Measurements from ENCODE around the gene PATL2. TPM values are rescaled to one million over a fixed set of nuclear protein-coding genes. Genes with fewer than 3 reads are reported as not detected.

Gene PATL2
- total RNA-seq, 1 experiment from 2014 or later = 0.49 TPM

GRCh38 chr15:44670087-44670950 lies 40.8 kb downstream of the PATL2 start:
- Histone ChIP-seq H3K4me3 (ENCODE audit: low read depth in 2 of 2, low read length in 2 of 2) (no peak overlapping the region), H3K4me1 (ENCODE audit: control insufficient read depth, insufficient read depth, low read length) (no peaks in the 10 kb centered on the region), H3K27ac (ENCODE audit: low read length) (no peak overlapping the region), H3K27me3 (ENCODE audit: control insufficient read depth, insufficient read depth, low read length) (no peaks in the 10 kb centered on the region), H3K9me3 (ENCODE audit: control insufficient read depth, insufficient read depth, low read depth, low read length) (no peaks in the 10 kb centered on the region), H3K36me3 (ENCODE audit: control insufficient read depth, insufficient read depth, low read length) (no peaks in the 10 kb centered on the region)
- BruUV-seq (replicated peaks) = no TSS peak
- POLR2A ChIA-PET = no interaction called here
- no peak for ATAC-seq
- intact Hi-C loops (cut with micrococcal nuclease; ENCODE audit: unreplicated experiment) = no loop called here
- no peak for DNase-seq (ENCODE audit: low read depth, low spot score)
- no peak for TF ChIP-seq TCF7L2 (IDR thresholded peaks at IDR 0.05; ENCODE audit: low read depth, low read length)
- no peak for TF ChIP-seq POLR2AphosphoS5 (IDR thresholded peaks at IDR 0.05; ENCODE audit: low read depth, low read length)
- TF ChIP-seq REST (IDR thresholded peaks at IDR 0.05; ENCODE audit: insufficient read depth in 1 of 2, low read depth in 2 of 2, low read length in 1 of 2) = no peak
- TF ChIP-seq SIN3A (IDR thresholded peaks at IDR 0.05; ENCODE audit: borderline replicate concordance, insufficient read depth, low read depth, low read length) = no peak
- TF ChIP-seq CTCF (IDR thresholded peaks at IDR 0.05) = no peak
- CTCF ChIA-PET = no interaction called here
- in situ Hi-C loops (cut with HindIII; ENCODE audit: low pct_unique_long_range_greater_than_20kb, low sequenced_read_pairs) = no loop called here

GRCh38 chr15:44668921-44669320 lies 42.2 kb downstream of the PATL2 start:
- ATAC-seq (no peak), DNase-seq (ENCODE audit: low read depth, low spot score) (no peak)
- Histone ChIP-seq H3K9me3 (ENCODE audit: control insufficient read depth, insufficient read depth, low read depth, low read length) (no peaks in the 10 kb centered on the region), H3K4me1 (ENCODE audit: control insufficient read depth, insufficient read depth, low read length) (peaks cover 3% of the 10 kb centered on the region), H3K27ac (ENCODE audit: low read length) (no peak overlapping the region), H3K4me3 (ENCODE audit: low read depth in 2 of 2, low read length in 2 of 2) (no peak overlapping the region), H3K36me3 (ENCODE audit: control insufficient read depth, insufficient read depth, low read length) (no peaks in the 10 kb centered on the region), H3K27me3 (ENCODE audit: control insufficient read depth, insufficient read depth, low read length) (no peaks in the 10 kb centered on the region)
- BruUV-seq (replicated peaks) = no TSS peak
- POLR2A ChIA-PET = no interaction called here
- CTCF ChIA-PET = interaction anchor here (0.6 to 0.8 kb wide), 2 partner anchors 34 to 69 kb away, joined by 4 to 5 read pairs; no protein-coding TSS in a partner anchor
- intact Hi-C loops (cut with micrococcal nuclease; ENCODE audit: unreplicated experiment) (no loop called here), in situ Hi-C loops (cut with HindIII; ENCODE audit: low pct_unique_long_range_greater_than_20kb, low sequenced_read_pairs) (no loop called here)
- no peak for TF ChIP-seq CTCF (IDR thresholded peaks at IDR 0.05)
- no peak for TF ChIP-seq POLR2AphosphoS5 (IDR thresholded peaks at IDR 0.05; ENCODE audit: low read depth, low read length)
- TF ChIP-seq TCF7L2 (IDR thresholded peaks at IDR 0.05; ENCODE audit: low read depth, low read length) = no peak
- TF ChIP-seq REST (IDR thresholded peaks at IDR 0.05; ENCODE audit: insufficient read depth in 1 of 2, low read depth in 2 of 2, low read length in 1 of 2) = no peak
- no peak for TF ChIP-seq SIN3A (IDR thresholded peaks at IDR 0.05; ENCODE audit: borderline replicate concordance, insufficient read depth, low read depth, low read length)

All from Panc1 (cell line).